Occipital lobe (tissue), 2 donors: ENCODE data around the gene ASIC2. TPM values are rescaled to one million over a fixed set of nuclear protein-coding genes. Genes with fewer than 3 reads are reported as not detected.

Source experiments
- DNase-seq: peaks from one replicate; lab custom pipeline; 2025; lab: John Stamatoyannopoulos, UW
- total RNA-seq: library from RNA; depleted of rRNA; stranded (reverse); fragments of >200 nt; gene quantifications from one replicate; pipeline ENCODE4 v1.2.3, GENCODE V29; 2014

ASIC2 gene
- total RNA-seq, 1 donor from 2014 or later, result 13.1 TPM

- DNase-seq, result no peak
Observed at GRCh38 chr17:33024688-33025486, 268.2 kb downstream of the ASIC2 start.

GRCh38 chr17:33023790-33024189, 269.3 kb downstream of the ASIC2 start:
- DNase-seq, result no peak

DNA sequence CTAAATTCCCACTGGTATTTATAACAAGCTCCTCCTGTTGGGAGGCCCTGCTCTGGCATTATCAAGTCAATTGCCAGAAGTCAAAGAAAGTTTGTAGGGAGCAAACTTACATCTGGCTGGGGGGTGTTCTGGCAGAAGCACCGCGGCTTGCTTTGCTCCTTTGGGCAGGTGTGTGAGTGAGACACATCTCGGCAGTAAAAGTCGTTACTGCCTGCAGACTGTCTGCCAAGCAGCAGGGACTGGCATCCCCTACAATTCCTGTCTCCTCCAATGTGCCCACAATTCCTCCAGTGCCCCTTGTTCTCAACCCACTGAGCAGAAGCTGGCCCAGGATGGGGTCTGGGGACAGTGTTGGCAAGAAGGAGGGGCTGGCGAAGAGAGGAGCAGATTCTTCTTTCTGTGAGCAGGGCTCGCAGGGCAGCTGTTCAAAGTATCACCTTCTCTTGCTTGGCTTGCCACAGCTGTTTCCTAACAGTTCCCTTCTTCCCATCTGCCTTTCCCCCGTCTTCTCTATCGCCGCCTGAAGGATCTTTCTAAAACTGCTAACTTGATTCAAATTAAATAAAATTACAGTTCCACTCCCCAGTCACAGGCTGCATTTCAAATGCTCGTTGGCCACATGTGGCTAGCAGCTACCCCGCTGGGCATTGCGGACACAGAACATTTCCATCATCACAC, 271.2 kb downstream of the ASIC2 start:
- no peak for DNase-seq

GRCh38 chr17:33019161-33019890, 273.8 kb downstream of the ASIC2 start:
- no peak for DNase-seq

DNA sequence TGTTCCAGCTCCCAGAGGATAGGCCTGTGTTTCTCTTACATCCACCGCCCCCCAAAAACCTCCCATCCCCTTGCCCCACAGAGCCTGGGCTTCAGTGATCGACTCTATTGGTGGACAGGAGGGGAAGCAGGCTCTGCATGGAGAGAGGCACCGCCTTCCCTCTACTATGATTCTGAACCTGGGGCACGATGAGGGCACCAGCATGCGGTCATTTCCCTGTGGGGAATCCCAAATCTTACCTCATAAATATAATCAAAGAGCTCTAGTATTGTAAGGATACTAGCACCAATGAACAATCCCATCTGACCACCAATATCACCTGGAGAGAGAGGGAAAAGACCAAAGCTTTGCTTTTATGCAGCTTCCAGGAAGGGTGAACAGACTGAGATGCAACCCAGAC, 275.7 kb downstream of the ASIC2 start:
- no peak for DNase-seq

GRCh38 chr17:33016920-33017319, 276.2 kb downstream of the ASIC2 start:
- DNase-seq, result no peak

GRCh38 chr17:33015716-33016346, 277.3 kb downstream of the ASIC2 start:
- DNase-seq, result no peak

- no peak for DNase-seq
Observed at GRCh38 chr17:33014751-33015150, 278.3 kb downstream of the ASIC2 start.

- DNase-seq, result no peak
Observed at GRCh38 chr17:33013596-33014375, 279.3 kb downstream of the ASIC2 start.

GRCh38 chr17:33012522-33013033, 280.5 kb downstream of the ASIC2 start:
- no peak for DNase-seq

DNA sequence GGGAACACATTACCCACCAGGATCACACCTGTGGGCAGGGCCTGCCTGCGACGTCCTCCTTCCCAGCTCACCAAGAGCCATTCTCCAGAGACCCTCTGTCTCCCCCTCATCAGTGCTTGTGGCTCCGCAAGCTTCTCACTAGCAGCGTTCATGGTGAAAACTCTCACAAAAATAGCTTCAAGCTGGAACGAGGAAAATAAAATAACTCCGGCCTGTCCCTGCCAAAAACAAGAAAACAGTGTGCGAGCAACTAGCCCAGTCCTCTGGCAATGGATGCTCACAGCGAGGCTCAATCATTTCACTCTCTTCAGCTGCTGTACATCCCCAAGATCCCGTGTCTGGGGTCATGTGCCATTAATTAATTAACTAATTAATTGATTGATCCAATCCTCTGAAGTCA, 283.5 kb downstream of the ASIC2 start:
- no peak for DNase-seq

- no peak for DNase-seq
Observed at GRCh38 chr17:33007186-33007585, 285.9 kb downstream of the ASIC2 start.

DNA sequence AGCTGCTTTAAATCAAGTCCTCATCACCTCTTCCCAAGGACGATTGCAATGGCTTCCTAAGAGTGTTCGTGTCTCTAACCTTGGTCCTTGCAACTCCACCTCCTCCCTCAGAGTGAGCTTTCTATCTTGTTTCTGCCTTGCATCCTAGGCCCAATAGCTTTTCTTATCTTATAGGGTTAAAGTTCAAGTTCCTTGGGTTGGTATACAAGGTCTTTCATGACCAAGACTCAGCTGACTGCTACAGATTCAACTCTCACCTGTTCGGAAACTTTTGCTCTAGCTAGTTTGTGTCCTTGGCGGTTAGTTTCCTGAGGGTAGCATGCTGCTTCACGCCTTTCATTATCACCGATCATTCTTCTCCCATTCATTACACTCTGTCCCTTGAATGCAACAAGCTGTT, 290.8 kb downstream of the ASIC2 start:
- DNase-seq, result no peak

GRCh38 chr17:32998887-32999228, 294.2 kb downstream of the ASIC2 start:
- no peak for DNase-seq

DNA sequence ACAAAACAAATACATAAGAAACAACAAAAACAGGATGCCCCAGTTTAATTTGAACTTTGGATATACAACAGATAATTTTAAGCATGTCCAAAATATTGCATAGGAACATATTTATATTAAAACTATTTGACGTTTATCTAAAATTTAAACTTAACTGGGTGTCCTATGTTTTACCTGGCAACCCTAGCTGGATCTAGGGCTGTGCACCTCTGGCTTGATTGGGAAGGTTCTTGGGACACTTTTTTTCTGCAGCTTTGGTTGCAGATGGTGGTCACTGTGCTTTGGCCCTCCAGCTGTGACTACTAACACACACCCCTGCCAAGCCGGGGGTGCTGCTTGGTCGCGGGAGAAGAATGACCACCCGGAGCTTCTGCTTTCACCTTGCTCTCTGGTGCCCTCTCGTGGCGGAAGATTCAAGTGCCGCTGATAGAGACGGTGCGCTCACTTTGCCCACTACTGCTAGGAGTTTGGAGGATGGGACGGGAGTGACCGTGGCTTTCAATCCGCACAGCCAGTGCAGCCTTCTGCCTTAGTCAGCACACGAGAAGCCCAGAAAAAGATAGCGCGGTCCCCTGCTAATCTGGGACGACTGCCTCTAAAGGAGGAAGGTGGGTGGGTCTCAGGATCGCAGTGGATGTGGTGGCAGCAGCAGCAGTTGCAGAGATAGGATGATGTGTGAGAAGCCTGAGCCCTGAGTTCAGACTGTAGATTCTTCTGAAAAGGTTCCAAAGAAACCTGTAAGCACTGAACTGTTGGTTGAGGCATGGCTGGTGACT, 294.8 kb downstream of the ASIC2 start:
- peak; percentile 55 for DNase-seq

- no peak for DNase-seq
Observed at GRCh38 chr17:32995416-32996045, 297.6 kb downstream of the ASIC2 start.

DNA sequence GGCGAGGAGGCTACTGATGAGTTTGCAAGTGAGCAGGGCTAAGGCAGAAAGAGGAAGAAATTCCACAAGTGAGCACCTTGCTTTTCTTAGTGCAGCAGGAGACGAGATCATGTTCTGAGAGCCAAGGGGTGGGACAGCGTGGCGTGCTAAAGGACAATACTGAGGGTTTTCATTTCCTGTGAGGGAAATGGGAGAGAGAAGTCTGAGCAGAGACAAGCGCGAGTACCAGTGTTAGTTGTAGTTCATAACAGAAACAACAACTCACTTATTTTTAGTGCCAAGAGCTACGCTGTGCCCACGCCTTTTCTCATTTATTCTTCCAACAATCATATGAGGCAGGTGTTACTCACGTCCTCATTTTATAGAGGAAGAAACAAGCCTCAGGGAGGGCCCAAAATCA, 299.1 kb downstream of the ASIC2 start:
- no peak for DNase-seq

GRCh38 chr17:32992321-32993033, 300.6 kb downstream of the ASIC2 start:
- DNase-seq, result no peak

GRCh38 chr17:32988481-32989101, 304.5 kb downstream of the ASIC2 start:
- no peak for DNase-seq
